ENCODE results near the gene PHF1. TPM values are rescaled to one million over a fixed set of nuclear protein-coding genes. Genes with fewer than 3 reads are reported as not detected.

Gene PHF1
- polyA plus RNA-seq, 1 donor from 2014 or later, result 102 TPM

- H3K27ac ChIP-seq (ENCODE audit: low read length), result peak overlapping the region; percentile 92
- H3K9ac ChIP-seq (ENCODE audit: low read length), result peak overlapping the region; percentile 96
- peaks cover 4% of the 10 kb centered on the region for H3K36me3 ChIP-seq (ENCODE audit: insufficient read depth, low read length)
- no peak for TF ChIP-seq RAD21 (conservative IDR thresholded peaks at IDR 0.05)
- TF ChIP-seq MXI1 (conservative IDR thresholded peaks at IDR 0.05; ENCODE audit: poor library complexity, severe bottlenecking), result no peak
- TF ChIP-seq TAF1 (IDR thresholded peaks at IDR 0.05; ENCODE audit: low read depth), result no peak
- TF ChIP-seq, protein P1, sequence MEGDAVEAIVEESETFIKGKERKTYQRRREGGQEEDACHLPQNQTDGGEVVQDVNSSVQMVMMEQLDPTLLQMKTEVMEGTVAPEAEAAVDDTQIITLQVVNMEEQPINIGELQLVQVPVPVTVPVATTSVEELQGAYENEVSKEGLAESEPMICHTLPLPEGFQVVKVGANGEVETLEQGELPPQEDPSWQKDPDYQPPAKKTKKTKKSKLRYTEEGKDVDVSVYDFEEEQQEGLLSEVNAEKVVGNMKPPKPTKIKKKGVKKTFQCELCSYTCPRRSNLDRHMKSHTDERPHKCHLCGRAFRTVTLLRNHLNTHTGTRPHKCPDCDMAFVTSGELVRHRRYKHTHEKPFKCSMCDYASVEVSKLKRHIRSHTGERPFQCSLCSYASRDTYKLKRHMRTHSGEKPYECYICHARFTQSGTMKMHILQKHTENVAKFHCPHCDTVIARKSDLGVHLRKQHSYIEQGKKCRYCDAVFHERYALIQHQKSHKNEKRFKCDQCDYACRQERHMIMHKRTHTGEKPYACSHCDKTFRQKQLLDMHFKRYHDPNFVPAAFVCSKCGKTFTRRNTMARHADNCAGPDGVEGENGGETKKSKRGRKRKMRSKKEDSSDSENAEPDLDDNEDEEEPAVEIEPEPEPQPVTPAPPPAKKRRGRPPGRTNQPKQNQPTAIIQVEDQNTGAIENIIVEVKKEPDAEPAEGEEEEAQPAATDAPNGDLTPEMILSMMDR (IDR thresholded peaks at IDR 0.05; ENCODE audit: poor library complexity, severe bottlenecking), result no peak
- TF ChIP-seq SMC3 (conservative IDR thresholded peaks at IDR 0.05; ENCODE audit: poor library complexity), result no peak
- TF ChIP-seq EP300 (conservative IDR thresholded peaks at IDR 0.05; ENCODE audit: poor library complexity, severe bottlenecking), result no peak
- TF ChIP-seq POLR2AphosphoS5 (IDR thresholded peaks at IDR 0.05), result no peak
- no peak for TF ChIP-seq EZH2 (IDR thresholded peaks at IDR 0.05; ENCODE audit: borderline replicate concordance, insufficient read depth, low read length, poor library complexity, severe bottlenecking)
- no peak for TF ChIP-seq REST (IDR thresholded peaks at IDR 0.05; ENCODE audit: borderline replicate concordance)
- H3K79me2 ChIP-seq (replicated peaks; ENCODE audit: insufficient read depth, low read length), result peaks cover 39% of the 10 kb centered on the region
- H3K4me3 ChIP-seq (ENCODE audit: low read length), result peak overlapping the region; percentile 87
- no peak overlapping the region for H2AFZ ChIP-seq (ENCODE audit: low read depth, low read length)
- H4K20me1 ChIP-seq (ENCODE audit: insufficient read depth), result no peaks in the 10 kb centered on the region
- peak overlapping the region; percentile 74 for H3K4me2 ChIP-seq (ENCODE audit: low read length)
- no peaks in the 10 kb centered on the region for H3K9me3 ChIP-seq (ENCODE audit: low read length)
- H3F3A ChIP-seq (ENCODE audit: insufficient read depth, low read length, poor library complexity, severe bottlenecking), result peaks cover 10% of the 10 kb centered on the region
- H3K27me3 ChIP-seq (ENCODE audit: insufficient read depth, low read depth, low read length), result no peaks in the 10 kb centered on the region
- H3K9me2 ChIP-seq (ENCODE audit: insufficient read depth, low read length), result no peaks in the 10 kb centered on the region
These were observed 5.7 kb downstream of the PHF1 start for GRCh38 chr6:33416386-33417127.

GRCh38 chr6:33417128-33417902 is 6.5 kb downstream of the PHF1 start:
- Histone ChIP-seq H4K20me1 (ENCODE audit: insufficient read depth) (no peaks in the 10 kb centered on the region), H3K79me2 (replicated peaks; ENCODE audit: insufficient read depth, low read length) (peaks cover 46% of the 10 kb centered on the region)
- no peak for TF ChIP-seq TAF1 (IDR thresholded peaks at IDR 0.05; ENCODE audit: low read depth)
- TF ChIP-seq REST (IDR thresholded peaks at IDR 0.05; ENCODE audit: borderline replicate concordance), result peak; percentile 85

More at GRCh38 chr6:33417128-33417902, 6.5 kb downstream of the PHF1 start:
- peak overlapping the region; percentile 92 for H3K27ac ChIP-seq (ENCODE audit: low read length)
- H3K27me3 ChIP-seq (ENCODE audit: insufficient read depth, low read depth, low read length), result no peaks in the 10 kb centered on the region
- peak overlapping the region; percentile 96 for H3K9ac ChIP-seq (ENCODE audit: low read length)
- H3K4me3 ChIP-seq (ENCODE audit: low read length), result peak overlapping the region; percentile 87
- H3K36me3 ChIP-seq (ENCODE audit: insufficient read depth, low read length), result peaks cover 4% of the 10 kb centered on the region
- H3K4me2 ChIP-seq (ENCODE audit: low read length), result peak overlapping the region; percentile 74
- no peaks in the 10 kb centered on the region for H3K9me2 ChIP-seq (ENCODE audit: insufficient read depth, low read length)
- peak overlapping the region; percentile 59 for H2AFZ ChIP-seq (ENCODE audit: low read depth, low read length)
- no peaks in the 10 kb centered on the region for H3K9me3 ChIP-seq (ENCODE audit: low read length)
- peaks cover 10% of the 10 kb centered on the region for H3F3A ChIP-seq (ENCODE audit: insufficient read depth, low read length, poor library complexity, severe bottlenecking)
